Activated CD4-positive, alpha-beta T cell treated with anti-CD3 and anti-CD28 coated beads for 24 hours (primary cell): Measurements from ENCODE around the gene RFX8.
A peak's percentile ranks its signal among the peaks of the same experiment; 100 is the strongest.
"Not testable (repeated sequence)": the region's sequence is repeated elsewhere in the genome, so short reads cannot be mapped to it uniquely, and the experiment has no call there.

Experiments
- DNase-seq, 2 donors: peaks; one replicate each; pipeline ENCODE4 v3.0.0-alpha.2; 2020; ENCODE audit warnings: low read depth in 2 of 2

Gene RFX8

GRCh38 chr2:101474731-101475384 is at the start of gene RFX8:
Gene RFX8 (minus strand): TSS chr2:101475112. CDS start chr2:101466848, 8,264 bp downstream.
- peak; percentile 29 to 46 for DNase-seq

DNA sequence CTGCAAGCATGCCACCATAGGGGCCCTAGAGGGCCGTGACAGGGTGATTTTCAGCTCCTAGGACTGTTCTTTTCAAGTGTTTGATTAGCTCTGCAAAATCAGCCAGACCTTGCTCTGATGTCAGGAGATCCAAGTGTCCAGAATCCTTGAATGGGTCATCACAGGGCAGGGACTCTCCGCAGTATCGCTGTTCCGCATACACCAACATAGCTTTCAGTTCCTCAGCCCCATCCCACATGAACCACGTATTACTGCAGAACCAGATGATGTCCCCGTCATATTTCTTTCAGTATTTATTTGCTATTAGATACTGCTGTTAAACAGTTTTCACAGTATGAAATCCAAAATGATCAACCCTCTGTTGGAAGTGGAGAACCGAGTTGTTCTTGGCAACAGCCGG is 46.6 kb upstream of the RFX8 start:
- DNase-seq: no peak

DNA sequence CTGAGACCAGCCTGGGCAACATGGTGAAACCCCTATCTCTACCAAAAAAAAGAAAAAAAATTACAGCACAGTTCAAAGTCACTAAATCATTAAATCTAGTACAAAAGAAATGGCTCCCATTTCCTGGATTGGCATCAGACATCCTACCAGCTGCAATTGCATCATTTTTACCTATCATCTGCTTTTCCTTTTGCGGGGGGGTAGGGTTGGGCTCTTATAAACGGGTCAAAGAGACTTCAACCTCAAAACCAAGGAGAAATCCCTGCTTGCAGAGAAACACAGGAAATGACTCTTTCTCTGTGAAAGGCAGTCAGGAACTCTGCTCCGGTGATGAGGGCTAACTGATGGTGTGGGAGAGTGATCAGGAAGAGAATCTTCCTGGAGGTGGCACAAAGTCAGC is 45.3 kb upstream of the RFX8 start:
- DNase-seq: no peak

DNA sequence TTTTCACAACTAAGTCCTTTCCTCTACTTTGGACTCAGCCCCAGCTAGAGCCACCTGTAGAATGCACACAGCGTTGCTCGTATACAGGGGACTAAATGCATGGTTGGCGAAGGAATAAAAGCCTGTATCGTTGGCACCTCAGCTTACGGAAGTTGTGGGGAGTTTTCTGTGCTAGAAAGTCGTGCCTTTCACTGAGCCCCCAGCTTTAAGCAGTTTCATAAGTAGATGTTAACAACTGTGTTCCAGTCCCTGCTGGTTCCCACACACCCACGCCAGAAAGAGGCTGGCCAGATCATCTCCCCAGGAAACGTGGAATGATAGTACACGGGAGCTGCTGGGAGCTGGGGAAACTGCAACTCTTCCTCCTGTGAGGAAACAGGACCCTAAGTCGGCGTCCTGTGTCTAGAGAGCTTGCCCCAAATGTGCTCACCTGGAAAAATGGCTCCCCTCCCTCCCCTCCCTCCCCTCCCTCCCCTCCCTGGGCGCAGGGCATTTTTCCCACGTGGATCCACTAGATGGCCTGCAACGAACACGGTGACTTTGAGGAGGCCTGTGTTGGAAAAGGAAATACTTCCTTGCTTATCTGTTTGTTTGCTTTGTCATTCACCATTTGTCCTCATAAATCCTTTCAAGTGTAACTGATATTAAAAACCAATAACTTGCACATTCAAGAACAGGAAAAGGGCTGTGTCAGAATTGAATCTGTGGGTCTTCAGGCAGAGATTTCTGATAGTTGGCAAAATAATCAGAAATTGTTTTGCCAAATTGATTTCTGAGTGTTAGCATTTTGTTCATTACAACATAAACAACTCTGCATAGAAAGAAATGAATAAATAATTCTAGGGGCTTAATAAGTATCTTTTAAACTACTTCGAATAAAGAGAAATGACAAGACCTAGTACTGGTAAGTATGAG is 43.9 kb upstream of the RFX8 start:
- DNase-seq: no peak

- DNase-seq: no peak
Observed at GRCh38 chr2:101517758-101518271, 42.9 kb upstream of the RFX8 start.

DNA sequence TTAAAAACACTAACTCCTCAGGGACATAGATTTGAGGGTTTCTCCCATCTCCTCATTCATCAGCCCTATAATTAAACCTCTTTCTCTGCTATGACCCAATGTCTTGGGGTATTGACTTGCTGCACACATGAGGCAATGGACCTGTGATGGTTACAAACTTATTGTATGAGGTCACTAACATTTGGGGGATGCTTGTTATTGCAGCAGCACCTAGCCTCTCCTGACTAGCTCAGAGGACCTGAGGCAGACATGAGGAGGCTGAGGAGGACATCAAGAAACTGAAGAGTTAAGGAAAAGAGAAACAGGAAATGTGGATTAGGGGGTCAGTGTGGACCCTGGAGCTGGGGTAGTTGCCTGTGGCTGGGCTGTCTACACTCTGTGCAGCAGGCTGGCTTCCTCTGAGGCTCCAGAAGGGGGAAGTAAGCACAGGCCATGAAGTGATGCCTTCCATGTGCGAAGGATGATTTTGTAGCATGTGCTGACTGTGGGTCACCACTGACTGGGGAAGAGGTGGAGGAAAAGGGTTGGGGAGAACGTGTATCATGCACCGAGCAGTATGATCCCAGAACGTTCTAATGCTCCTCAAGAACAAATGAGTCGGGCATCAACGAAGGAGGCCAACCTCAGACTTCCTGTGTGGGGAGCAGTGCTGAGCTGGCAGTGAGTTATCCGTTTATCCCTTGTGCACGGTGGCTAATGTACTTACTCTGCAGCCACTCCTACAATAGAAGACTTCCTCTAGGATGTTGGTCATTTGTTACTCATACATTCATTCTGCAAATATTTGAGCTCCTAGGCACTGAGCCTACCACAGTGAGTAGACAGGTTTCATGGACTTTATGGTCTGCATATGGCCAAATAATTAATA is 42.1 kb upstream of the RFX8 start:
- DNase-seq: peak in 1 of 2 donors; percentile 7

- no peak for DNase-seq
Observed at GRCh38 chr2:101516349-101516748, 41.4 kb upstream of the RFX8 start.

DNA sequence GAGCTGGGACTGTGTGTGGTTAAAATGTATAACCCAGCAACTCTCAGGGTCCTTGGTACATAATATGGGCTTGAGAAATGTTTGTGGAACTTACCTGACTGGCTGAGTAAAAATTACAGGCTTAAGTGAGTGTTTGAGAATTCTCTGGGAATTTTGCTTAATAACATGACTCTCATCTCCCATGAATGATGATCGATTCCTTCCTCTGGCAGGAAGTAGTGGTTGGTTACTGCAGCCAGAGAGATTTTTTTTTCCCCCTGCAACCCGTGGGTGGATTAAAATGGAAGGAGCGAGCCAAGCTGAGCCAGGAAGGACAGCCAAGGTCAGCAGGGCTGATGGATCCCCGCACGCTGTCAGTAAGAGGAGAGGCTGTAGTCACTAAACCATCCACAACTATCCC is 40.6 kb upstream of the RFX8 start:
- DNase-seq: no peak

DNA sequence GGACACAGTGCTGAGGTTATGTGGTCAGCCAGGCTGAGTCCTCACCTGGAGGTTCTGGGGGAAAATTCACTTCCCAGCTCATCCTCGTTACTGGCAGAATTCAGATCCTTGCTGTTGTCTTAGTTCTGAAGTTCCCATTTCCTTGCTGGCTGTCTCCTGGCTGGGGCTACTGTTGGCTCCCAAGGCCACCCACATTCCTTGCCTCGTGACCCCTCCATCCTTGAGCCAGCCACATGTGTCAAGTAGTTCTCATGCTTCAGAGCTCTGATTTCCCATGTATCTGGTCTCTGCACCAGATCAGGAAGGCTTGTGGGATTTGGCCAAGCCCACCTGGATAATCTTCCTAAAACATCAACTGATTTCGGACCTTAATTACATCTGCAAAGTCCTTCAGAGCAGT is 38.1 kb upstream of the RFX8 start:
- no peak for DNase-seq

GRCh38 chr2:101511381-101511780 is 36.5 kb upstream of the RFX8 start:
- no peak for DNase-seq

- no peak for DNase-seq
Observed at GRCh38 chr2:101509499-101510284, 34.8 kb upstream of the RFX8 start.

DNA sequence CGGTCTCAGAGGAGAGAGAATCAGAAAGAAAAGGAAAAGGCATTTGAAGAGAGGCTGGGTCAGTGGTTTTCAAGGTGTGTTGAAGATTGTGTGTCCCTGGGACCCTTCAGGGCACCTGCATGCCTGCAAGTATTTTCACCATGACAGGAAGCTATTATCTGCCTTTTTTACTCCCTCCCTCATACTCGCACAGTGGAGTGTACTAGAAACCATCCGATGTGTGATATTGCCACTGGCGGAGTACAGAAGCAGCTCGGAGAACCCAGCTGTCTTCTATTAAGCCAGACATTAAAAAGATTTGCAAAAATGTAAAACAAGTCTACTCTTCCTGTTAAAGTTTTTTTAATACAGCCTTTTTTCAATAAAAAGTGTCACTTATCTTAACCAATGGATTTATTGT is 33.7 kb upstream of the RFX8 start:
- no peak for DNase-seq

GRCh38 chr2:101505276-101505675 is 30.4 kb upstream of the RFX8 start:
- not testable (repeated sequence) for DNase-seq

DNA sequence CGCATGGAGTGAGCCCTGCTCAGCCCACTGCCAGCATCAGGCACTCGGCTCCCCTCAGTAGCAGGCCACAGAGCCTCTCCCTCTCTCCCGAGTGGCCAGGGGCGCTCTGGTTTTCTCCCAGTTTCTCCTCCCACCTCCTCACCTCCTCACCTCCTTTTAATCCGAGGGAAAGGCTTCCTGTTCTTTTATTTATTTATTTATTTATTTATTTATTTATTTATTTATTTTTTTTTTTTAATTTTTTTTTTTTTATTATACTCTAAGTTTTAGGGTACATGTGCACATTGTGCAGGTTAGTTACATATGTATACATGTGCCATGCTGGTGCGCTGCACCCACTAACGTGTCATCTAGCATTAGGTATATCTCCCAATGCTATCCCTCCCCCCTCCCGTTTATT is 29.8 kb upstream of the RFX8 start:
- DNase-seq: not testable (repeated sequence)

DNA sequence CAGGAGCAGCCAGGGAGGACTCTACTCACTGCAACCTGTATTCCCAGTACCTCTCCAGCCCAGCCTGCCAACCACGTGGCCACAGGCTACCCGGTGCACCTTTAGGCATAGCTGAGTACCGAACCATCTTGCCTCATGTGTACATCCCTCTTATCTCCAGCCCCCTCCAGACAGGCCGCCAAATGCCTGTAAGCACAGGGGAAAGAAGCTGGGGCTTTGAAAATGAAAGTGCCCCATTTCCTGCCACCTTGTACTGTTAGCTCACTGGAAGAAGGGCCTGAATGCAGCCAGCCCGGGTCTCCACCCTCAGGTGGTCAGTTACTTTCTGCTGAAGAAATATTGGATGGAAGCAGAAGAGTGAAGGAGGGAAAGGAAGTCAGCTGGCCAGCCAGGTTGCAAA is 27.2 kb upstream of the RFX8 start:
- no peak for DNase-seq

- DNase-seq: no peak
Observed at GRCh38 chr2:101501443-101501842, 26.5 kb upstream of the RFX8 start.

DNA sequence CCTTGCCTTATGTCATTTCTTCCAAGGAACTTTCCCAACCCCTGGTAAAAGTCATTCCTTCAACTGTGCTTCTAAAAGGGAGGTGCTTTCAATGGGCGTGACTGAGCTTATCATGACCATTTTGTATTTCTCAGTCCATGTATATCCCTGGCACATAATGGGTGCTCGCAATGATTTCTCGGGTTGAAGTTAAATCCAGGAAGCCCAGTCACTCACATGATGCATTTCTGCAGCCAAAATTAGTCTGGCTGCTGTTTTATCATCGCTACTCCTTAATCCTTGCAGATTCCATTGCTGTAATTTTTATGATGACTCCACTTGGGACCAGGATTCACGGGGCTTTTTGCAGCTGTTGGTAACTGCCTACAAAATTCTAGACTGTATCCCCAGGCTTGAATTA is 25.9 kb upstream of the RFX8 start:
- no peak for DNase-seq

- DNase-seq: no peak
Observed at GRCh38 chr2:101500180-101500579, 25.3 kb upstream of the RFX8 start.

DNA sequence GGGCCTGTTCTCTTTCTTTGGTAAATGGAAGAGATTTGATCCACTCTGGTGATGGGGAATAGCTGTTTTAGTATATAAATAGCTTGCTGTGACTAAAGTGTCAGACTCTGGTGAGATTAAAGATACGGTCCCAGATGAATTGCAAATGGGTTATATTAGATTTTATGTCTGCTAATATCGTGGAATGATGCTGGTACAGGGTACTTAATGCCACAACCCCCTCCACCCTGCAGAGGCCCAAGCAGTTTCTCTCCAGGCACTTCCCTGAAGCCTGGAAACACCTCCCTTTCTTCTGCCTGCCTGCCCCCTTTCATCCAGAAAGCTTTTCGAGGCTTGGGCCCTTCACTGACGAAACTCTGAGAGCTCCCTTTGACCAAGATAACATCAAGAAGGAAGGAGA is 21.4 kb upstream of the RFX8 start:
- no peak for DNase-seq

- DNase-seq: no peak
Observed at GRCh38 chr2:101492936-101493473, 18.1 kb upstream of the RFX8 start.

GRCh38 chr2:101486994-101487393 is 12.1 kb upstream of the RFX8 start:
- no peak for DNase-seq
